ENCODE results near the gene PRDX4.
"Not testable (repeated sequence)": the region's sequence is repeated elsewhere in the genome, so short reads cannot be mapped to it uniquely, and the experiment has no call there.

The PRDX4 gene

DNA sequence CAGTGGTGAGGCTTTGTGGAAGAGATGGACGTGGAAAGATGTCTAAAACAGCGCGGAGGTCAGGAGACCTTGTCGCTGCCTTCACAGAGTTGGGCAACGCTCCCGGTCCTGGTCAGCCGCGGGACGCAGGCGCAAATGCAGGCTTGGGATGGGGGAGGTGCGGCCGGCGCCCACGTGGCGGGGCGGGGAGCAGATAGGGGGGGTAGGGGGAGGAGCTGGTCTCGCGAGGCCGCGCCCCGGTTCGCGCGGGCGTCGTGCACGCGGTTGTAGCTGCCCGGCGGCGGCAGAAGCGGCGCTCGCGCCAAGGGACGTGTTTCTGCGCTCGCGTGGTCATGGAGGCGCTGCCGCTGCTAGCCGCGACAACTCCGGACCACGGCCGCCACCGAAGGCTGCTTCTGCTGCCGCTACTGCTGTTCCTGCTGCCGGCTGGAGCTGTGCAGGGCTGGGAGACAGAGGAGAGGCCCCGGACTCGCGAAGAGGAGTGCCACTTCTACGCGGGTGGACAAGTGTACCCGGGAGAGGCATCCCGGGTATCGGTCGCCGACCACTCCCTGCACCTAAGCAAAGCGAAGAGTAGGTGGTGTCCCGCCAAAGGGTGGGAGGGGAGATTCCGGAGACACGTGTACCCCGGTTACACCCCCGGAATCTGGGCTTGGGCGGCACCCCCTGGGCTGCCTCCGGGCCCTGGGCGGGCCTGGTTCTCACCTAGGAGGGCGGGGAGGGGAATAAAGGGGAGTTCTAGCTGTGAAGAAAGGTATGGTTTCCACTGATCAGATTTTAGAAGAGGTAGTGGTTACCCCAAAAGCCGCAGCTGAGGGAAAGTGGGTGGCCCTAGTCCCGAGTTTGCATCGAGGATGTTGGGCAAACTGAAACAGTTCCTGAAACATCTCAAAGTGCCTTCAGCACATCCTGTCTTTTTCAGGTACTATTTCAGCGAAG is at the start of gene PRDX4:
TSS of gene PRDX4 (plus strand) at position 255 of the 939 bp plus-strand sequence. CDS start at position 333, 78 bp downstream.
- in situ Hi-C loops (cut with HindIII; ENCODE audit: low sequenced_read_pairs): no loop called here

DNA sequence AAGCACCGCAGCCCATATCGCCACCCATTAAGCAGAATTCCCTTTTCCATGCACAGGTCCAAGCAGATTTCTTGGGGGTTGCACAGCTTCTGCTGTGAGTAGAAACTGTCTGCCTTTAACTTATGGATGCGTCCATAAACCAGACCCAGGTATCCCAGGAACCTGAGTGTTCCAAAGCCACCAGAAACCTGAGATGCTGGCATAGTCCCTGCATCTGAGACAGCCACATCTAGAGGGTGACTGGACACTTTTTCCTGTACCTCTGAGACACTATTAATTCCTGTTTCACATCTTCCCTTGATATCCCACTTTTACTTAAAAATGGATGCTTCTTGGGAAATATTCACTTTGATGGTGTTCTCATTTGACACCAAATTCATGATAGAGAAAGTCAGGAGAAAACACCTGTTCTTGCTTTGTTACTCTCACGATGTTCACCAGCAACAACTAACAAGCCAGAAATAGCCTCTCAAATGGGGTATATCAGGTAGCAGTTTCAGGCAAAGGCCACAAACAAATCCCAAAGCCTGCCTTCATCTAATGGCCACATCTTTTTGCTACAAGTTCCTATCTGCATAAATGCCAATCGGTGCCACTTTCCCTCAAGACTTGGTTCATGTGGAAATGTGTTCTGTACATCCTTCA is 45.5 kb upstream of the PRDX4 start:
- in situ Hi-C loops (cut with HindIII; ENCODE audit: low sequenced_read_pairs): no loop called here

DNA sequence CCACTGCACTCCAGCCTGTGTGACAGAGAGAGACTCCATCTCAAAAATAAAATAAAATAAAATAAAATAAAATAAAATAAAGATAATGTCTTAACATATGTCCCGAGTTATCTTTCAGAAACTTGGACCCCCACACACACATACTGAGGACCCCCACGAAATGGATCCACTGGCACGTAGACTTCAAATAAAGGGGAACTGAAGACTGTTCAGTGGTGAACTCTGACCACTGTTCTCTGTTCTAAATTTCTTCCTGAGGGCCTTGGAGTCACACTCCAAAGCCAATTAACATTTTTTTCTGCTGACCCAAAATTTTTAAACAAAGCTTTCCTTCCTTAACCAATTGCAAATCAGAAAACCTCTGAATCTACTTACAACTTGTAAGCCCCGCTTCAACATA is 43.5 kb upstream of the PRDX4 start:
- in situ Hi-C loops (cut with HindIII; ENCODE audit: low sequenced_read_pairs): no loop called here

DNA sequence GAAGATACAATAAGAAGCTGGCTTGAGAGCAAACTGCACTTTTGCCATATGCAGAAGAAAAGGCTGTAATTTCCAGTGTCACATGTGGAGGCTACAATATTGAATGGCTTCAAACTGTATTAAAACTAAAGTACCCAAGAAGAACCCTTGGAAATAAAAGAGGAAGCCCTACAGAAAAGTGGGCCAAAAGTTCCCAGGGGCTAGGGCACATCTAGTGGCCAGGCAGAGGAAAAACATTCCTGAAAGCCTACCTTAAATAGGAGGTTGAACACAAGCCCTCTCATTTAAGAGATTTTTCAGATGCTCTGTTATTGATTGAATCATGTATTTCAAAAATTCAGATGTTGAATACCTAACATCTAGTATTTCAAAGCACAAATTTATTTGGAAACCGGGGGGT is 40.6 kb upstream of the PRDX4 start:
- in situ Hi-C loops (cut with HindIII; ENCODE audit: low sequenced_read_pairs): no loop called here

DNA sequence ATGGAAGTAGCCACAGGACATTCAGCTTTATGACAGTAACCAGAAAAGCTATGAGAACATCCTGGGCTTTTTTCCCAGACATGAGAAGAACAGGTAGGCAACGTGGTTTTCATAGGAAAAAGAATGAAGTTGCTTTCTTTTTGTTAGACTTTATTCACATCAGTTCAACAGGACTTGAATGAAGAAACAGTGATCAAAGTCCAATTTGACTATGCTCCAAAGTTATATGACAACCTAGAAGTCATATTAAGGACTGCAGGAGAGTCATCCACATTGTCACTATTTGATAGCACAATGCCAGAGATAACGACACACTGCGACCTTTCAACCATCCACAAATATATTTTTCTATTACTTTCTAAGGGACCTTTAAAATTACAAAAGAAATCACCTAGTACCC is 39.2 kb upstream of the PRDX4 start:
- in situ Hi-C loops (cut with HindIII; ENCODE audit: low sequenced_read_pairs): no loop called here

DNA sequence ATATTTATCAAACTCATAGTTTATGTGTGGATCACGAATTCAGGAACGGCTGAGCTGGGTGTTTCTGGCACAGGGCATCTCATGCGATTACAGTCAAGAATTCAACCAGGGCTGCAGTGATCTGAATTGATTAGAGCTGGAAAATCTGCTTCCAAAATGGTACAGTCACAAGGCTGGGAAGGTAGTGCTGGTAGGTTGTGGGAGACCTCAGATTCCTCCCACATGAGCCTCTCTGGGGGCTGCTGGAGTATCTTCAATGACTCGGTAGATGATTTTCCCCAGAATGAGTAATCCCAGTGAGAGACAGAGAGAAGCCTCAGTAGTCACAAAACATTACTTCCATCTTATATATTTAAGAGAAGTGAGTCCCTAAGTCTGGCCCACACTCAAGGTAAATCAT is 36.2 kb upstream of the PRDX4 start:
- in situ Hi-C loops (cut with HindIII; ENCODE audit: low sequenced_read_pairs): no loop called here

DNA sequence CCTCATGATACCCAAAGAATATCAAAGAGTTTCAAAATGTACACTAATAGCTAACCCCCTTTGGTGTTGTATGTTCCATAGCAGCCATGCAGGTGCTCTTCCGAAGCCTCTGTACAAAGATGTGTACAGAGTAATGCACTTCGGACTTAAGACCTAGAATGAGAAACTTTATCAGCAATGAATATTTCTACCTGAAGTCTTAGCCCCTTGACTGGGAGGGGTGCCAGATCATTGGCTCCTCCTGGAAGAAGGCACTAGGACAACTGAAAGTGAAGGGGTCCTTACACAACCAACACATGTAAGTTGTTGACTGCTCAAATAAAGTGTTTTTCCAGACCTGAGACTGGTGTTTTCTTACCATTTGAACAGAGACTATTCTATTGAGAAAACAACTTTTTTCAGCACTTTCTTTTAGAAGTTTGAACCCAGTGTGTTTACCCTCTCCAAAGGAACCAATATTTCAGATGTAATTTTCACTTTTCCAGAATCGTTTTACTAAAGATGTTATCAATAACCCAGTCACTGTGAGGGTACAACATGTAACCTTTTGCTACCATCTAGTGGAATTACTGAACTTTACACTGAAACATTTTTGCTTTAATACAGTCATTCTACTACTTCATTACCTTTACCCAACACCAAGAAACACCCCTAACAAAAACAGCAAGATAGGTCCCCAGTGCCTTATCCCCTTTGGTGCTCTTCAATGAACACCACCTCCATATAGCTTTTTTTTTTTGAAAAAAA is 33.3 kb upstream of the PRDX4 start:
- in situ Hi-C loops (cut with HindIII; ENCODE audit: low sequenced_read_pairs): no loop called here

DNA sequence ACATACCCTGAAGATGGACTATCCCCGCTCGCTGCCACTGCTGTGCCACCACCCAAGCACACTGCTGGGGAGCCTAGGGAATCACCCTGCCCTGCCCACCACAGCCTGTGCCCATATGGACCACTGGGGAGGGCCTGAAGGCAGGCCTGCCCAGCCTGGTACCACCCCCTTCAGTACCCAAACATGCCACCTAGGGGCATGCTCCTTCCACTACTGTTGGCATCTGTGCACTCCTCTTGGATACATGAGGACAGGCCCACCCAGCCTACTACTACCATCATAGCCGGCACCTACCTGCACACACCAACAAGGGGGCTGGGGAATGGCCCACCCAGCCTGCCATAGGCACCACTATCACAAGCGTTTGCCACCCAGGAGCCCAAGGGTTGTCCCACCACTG is 30.1 kb upstream of the PRDX4 start:
- in situ Hi-C loops (cut with HindIII; ENCODE audit: low sequenced_read_pairs): no loop called here

DNA sequence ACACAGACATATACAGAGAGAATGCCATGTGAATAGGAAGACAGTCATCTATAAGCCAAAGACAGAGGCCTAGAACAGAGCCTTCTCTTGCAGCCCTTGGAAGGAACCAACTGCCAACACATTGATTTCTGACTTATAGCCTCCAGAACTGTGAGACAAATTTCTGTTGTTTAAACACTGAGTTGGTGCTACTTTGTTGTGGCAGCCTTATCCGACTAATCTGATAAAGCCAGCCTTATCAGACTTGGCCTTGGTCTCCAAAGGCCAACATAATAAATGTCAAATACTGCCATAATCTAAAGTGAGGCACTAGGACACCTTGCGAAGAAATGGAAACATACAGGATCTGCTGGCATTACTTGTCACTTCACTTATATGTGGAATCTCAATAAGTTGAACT is 24.3 kb upstream of the PRDX4 start:
- in situ Hi-C loops (cut with HindIII; ENCODE audit: low sequenced_read_pairs): no loop called here

DNA sequence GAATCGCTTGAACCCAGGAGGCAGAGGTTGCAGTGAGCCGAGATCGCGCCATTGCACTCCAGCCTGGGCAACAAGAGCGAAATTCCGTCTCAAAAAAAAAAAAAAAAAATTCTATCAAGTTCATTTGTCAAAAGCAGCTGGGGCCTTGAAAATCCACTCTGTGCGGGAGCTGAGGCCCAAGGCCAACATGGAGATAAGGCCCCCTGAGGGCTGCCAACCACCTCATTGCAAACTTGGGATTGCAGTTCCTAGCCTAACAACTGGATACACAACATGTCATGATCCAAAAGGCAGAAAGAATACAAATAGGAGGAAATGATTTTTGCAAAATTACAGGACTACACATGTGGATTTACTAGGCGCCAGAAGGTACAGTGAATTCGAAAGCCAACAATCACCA is 22.5 kb upstream of the PRDX4 start:
- in situ Hi-C loops (cut with HindIII; ENCODE audit: low sequenced_read_pairs): no loop called here

DNA sequence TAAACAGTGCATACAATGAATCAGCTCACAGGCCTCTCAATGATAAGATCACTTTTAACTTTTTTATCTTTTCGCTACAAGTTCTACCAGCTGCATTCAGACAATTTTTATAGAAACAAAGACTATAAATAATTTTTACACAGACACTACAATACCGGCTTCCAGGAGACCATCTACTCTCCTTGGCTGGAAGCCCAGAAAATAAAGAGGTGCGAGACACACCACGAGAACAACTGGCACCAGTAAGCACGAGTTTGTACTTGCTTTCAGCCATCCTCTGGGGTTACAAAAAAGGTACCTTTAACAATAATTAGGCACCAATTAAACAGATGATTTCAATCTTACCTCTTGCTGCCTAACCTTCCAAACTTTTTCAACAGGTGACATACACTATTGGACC is 11.2 kb upstream of the PRDX4 start:
- in situ Hi-C loops (cut with HindIII; ENCODE audit: low sequenced_read_pairs): no loop called here

DNA sequence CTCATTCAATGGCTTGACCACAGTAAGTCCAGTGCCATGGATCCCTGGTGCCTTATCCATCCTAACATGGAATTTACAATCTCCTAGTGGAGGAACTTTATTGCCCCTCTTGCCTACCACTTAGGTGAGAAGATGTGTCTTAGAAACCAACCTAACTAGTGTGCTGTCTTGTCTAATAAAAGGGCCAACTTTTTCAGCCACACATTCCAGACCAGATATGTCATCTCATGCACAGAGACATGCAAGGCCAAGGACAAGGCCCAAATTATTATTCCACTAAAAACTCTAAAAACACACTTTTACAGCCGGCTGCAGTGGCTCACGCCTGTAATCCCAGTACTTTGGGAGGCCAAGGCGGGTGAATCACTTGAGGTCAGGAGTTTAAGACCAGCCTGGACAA is 10.6 kb upstream of the PRDX4 start:
- in situ Hi-C loops (cut with HindIII; ENCODE audit: low sequenced_read_pairs): no loop called here

DNA sequence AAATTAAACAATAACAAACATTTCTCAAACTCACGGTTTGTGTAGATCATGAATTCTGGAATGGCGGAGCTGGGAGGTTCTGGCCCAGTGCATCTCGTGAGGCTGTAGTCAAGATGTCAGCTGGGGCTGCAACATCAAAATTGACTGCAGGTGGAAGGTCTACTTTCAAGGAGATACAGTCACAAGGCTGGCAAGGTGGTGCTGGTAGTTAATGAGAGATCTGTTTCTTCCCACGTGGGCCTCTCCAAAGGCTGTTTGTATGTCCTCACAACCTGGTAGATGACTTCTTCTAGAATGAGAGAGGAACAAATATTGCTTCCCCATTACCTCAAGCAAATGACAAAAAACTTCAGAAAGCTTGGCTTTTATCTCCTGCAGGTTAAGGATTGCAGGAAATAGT is 8.0 kb upstream of the PRDX4 start:
- in situ Hi-C loops (cut with HindIII; ENCODE audit: low sequenced_read_pairs): no loop called here

DNA sequence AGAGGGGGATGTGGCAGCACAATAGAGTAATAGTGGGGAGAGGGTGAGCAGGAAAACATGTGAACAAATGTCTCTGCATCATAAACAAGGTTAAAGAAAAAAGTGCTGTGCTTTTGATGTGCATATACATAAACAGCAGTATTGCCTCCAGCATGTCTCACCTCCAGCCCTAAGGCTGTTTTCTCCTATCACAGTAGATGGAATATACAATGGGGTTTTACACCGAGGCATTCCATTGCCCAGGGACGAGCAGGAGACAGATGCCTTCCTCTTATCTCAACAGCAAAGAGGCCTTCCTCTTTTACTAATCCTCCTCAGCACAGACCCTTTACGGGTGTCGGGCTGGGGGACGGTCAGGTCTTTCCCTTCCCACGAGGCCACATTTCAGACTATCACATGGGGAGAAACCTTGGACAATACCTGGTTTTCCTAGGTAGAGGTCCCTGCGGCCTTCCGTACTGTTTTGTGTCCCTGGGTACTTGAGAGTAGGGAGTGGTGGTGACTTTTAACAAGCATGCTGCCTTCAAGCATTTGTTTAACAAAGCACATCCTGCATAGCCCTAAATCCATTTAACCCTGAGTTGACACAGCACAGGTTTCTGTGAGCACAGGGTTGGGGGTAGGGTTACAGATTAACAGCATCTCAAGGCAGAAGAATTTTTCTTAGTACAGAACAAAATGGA is 7.1 kb upstream of the PRDX4 start:
- in situ Hi-C loops (cut with HindIII; ENCODE audit: low sequenced_read_pairs): not testable (repeated sequence)

DNA sequence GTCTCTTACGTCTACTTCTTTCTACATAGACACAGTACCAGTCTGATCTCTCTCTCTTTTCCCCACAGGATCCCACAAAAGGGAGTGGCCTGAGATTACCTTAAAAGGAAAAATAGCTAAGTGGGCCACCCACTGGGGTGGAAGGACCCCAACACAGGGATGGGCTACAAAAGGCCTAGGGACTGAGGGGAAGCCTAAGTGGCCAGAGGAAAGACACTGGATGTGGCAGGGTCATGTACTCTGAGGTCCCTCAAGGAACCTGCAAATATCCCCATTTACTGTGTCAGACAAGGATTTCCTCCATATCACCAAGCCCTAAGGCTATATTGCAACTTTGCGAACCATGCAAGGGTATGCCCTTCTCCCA is 6.5 kb upstream of the PRDX4 start:
- in situ Hi-C loops (cut with HindIII; ENCODE audit: low sequenced_read_pairs): no loop called here

DNA sequence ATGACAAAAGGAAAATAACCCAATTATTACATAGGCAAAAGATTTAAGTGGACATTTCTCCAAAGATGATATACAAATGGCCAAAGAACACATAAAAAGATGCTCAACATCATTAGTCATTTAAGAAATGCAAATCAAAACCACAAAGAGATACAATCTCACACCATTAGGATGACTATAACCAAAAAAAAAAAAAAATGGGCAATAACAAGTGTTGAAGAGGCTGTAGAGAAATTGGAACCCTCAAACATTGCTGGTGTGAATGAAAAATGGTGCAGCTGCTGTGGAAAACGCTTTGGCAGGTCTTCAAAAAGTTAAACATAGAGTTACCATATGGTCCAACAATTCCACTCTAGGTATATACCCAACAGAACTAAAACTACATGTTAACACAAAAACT is 5.6 kb upstream of the PRDX4 start:
- in situ Hi-C loops (cut with HindIII; ENCODE audit: low sequenced_read_pairs): no loop called here

DNA sequence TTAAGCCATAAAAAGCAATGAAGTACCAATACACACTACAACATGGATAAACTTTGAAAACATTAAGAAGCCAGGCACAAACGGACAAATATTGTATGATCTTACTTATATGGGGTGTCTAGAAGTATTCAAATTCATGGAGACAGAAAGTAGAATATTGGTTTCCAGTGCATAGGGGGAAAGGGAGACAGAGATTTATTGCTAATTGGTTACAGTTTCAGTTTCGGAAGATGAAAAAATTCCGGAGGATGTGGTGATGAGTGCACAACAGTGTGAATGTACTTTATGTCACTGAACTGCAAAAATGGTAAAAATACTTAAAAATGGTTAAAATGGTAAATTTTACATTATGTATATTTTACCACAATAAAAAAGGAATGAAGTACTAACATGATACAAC is 5.1 kb upstream of the PRDX4 start:
- in situ Hi-C loops (cut with HindIII; ENCODE audit: low sequenced_read_pairs): no loop called here

DNA sequence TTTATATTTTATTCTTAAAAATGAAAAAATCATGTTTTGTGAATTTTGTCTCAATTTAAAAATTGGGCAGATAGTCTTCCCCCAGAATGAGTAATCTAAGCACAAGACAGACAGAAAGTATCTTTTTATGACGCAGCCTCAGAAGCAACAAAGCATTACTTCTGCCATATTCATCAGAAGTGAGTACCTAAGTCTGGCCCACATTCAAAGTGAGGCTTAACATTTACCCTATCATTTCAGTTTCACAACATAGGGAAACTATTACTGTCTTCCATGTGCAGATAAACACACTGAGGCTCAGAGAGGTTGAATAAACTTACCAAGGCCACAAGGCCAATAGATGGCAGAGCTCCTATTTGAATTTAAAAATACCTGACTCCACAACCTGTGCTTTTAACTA is 4.4 kb upstream of the PRDX4 start:
- in situ Hi-C loops (cut with HindIII; ENCODE audit: low sequenced_read_pairs): no loop called here

DNA sequence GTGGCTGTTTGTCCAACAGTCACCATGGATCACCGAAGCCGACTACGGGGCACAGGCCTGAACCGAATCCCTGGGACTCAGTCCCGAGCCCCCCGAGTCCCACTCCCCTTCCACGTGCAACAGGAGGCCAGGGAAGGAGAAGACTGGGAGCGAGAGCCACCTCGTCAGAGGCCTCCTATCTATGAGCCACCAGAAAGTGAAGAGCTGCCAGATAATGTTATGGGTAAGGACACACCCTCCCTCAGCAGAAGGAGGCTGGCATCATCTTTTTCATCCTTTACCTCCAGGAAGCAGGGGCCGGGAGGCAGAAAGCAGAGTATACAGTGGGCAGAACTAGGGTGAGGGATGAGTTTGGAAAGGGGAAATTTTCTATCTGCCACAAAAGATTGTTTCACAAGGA is 2.8 kb upstream of the PRDX4 start:
- in situ Hi-C loops (cut with HindIII; ENCODE audit: low sequenced_read_pairs): no loop called here

DNA sequence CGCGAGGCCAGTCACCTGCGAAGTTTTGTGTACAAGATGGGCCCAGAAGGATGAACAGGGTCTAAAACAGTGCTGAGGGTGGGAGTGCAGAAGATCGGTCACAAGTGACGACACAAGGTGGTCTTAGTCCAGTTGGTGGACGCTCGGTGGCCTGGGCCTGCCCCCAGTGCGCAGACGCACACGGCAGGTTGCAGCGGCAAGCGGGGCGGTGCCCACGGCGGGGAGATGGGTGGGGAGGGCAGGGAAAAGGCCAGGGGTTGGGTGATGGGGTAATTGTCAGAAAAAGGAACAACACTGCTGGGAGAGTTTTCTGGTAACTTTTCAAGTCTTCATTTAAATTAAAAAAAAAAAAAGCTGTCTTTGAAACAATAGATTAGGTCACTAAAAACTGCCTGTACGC is 1.0 kb upstream of the PRDX4 start:
- in situ Hi-C loops (cut with HindIII; ENCODE audit: low sequenced_read_pairs): no loop called here

DNA sequence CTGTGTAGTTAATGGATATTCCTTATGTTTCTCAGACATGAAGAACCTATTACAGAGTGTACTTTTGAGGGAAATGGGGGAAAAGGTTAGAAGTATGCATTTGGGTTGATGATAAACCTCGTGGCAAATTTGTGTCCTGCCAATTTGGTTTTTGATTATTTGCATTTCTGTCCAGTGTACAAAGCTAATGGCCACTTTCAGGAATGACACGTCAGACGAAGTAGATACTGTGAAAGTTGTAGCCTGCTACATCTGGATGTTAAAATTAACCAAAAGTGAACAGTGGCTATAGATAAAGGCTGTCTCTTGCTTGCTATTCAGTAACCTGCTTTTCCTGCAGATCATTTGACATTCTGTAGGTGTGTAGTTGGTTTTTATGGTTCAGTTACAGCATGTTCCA is 1.0 kb downstream of the PRDX4 start:
- in situ Hi-C loops (cut with HindIII; ENCODE audit: low sequenced_read_pairs): no loop called here

All from DLD1 (cell line).